Measurements from ENCODE around the gene SYNPO2.

DNA sequence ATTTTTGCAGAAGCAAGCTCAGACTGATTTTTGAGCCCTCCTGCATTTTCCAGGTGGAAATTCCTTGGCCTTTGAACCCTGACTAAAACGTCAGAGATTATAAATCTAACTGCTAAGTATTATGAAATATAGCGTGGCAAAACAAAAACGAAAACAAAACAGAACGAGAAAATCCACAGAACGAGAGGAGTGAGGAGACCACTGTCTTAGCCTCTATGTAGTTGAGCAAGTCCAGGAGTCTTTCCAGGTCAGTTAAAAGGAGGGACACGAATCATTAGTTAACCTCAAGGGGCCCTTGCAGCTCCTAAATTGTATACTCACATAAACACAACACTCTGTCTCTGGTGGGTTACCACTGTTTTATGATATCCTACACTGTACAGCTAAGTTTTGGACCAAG, 80.2 kb downstream of the SYNPO2 start:
- no peak for TF ChIP-seq POLR2AphosphoS5 (IDR thresholded peaks at IDR 0.05; ENCODE audit: low read depth, low read length)
- TF ChIP-seq, protein P1, sequence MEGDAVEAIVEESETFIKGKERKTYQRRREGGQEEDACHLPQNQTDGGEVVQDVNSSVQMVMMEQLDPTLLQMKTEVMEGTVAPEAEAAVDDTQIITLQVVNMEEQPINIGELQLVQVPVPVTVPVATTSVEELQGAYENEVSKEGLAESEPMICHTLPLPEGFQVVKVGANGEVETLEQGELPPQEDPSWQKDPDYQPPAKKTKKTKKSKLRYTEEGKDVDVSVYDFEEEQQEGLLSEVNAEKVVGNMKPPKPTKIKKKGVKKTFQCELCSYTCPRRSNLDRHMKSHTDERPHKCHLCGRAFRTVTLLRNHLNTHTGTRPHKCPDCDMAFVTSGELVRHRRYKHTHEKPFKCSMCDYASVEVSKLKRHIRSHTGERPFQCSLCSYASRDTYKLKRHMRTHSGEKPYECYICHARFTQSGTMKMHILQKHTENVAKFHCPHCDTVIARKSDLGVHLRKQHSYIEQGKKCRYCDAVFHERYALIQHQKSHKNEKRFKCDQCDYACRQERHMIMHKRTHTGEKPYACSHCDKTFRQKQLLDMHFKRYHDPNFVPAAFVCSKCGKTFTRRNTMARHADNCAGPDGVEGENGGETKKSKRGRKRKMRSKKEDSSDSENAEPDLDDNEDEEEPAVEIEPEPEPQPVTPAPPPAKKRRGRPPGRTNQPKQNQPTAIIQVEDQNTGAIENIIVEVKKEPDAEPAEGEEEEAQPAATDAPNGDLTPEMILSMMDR (IDR thresholded peaks at IDR 0.05): no peak
- no peak for TF ChIP-seq SIN3A (IDR thresholded peaks at IDR 0.05; ENCODE audit: borderline replicate concordance, insufficient read depth, low read depth, low read length)
